ELR (cell line): Measurements from ENCODE around the gene DTD2.
"Not testable (repeated sequence)": the region's sequence is repeated elsewhere in the genome, so short reads cannot be mapped to it uniquely, and the experiment has no call there.

ENCODE experiments used
- DNase-seq: peaks from one replicate; pipeline ENCODE4 v3.0.0-alpha.2; 2015; ENCODE audit warnings: low read depth

DTD2 gene

GRCh38 chr14:31441273-31442111, 15.8 kb downstream of the DTD2 start:
- DNase-seq: peak; percentile 24

GRCh38 chr14:31440280-31440679, 17.0 kb downstream of the DTD2 start:
- no peak for DNase-seq

- no peak for DNase-seq
Observed at GRCh38 chr14:31439561-31439960, 17.7 kb downstream of the DTD2 start.

- DNase-seq: not testable (repeated sequence)
Observed at GRCh38 chr14:31437045-31437691, 20.1 kb downstream of the DTD2 start.

GRCh38 chr14:31435276-31435675, 22.0 kb downstream of the DTD2 start:
- no peak for DNase-seq

- DNase-seq: no peak
Observed at GRCh38 chr14:31430634-31431264, 26.6 kb downstream of the DTD2 start.

- DNase-seq: no peak
Observed at GRCh38 chr14:31429791-31430190, 27.5 kb downstream of the DTD2 start.

GRCh38 chr14:31428011-31428410, 29.3 kb downstream of the DTD2 start:
- no peak for DNase-seq

- DNase-seq: no peak
Observed at GRCh38 chr14:31426663-31427062, 30.6 kb downstream of the DTD2 start.

GRCh38 chr14:31425905-31426304, 31.4 kb downstream of the DTD2 start:
- DNase-seq: no peak

- DNase-seq: no peak
Observed at GRCh38 chr14:31421200-31421599, 36.1 kb downstream of the DTD2 start.

GRCh38 chr14:31420319-31421111, 36.8 kb downstream of the DTD2 start, which contains the start of gene HEATR5A:
Gene HEATR5A, minus strand, starts transcription at chr14:31420550. Its CDS starts 17,575 bp downstream, at chr14:31402975.
- peak; percentile 94 for DNase-seq

GRCh38 chr14:31419967-31420318, 37.4 kb downstream of the DTD2 start:
- peak; percentile 74 for DNase-seq

GRCh38 chr14:31419179-31419966, 37.9 kb downstream of the DTD2 start:
- DNase-seq: peak; percentile 14

- no peak for DNase-seq
Observed at GRCh38 chr14:31418440-31418839, 38.9 kb downstream of the DTD2 start.

- DNase-seq: peak; percentile 33
Observed at GRCh38 chr14:31414190-31414833, 43.0 kb downstream of the DTD2 start.

GRCh38 chr14:31411218-31411727, 46.0 kb downstream of the DTD2 start:
- no peak for DNase-seq

- DNase-seq: no peak
Observed at GRCh38 chr14:31410048-31410650, 47.2 kb downstream of the DTD2 start.

GRCh38 chr14:31408421-31408820, 48.9 kb downstream of the DTD2 start:
- no peak for DNase-seq

GRCh38 chr14:31405599-31406232, 51.6 kb downstream of the DTD2 start:
- DNase-seq: no peak
